ENCODE measurements around the gene ANKRD2. TPM values are rescaled to one million over a fixed set of nuclear protein-coding genes. Genes with fewer than 3 reads are reported as not detected.
A peak's percentile ranks its signal among the peaks of the same experiment; 100 is the strongest.

Gene ANKRD2
- total RNA-seq, 4 donors from 2014 or later: 0.22 to 1.0 TPM; not detected in 2

DNA sequence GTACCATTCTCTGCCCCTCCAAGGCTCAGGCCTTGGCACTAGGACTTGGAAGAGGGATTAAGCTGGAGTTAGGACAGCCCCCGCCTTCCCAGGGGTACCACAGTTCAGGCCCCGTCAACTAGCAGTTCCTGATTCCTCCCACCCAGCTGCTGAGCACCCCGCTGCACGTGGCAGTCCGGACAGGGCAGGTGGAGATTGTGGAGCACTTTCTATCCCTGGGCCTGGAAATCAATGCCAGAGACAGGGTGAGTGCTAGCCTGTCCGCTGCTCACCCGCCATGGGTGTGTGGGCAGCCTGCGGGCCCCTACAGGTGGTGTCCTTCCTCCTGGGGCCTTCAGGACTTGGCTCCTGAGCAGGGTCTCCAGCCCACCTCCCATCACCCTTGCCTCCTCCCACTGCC lies 9.6 kb downstream of the ANKRD2 start:
- no peak for DNase-seq (ENCODE audit: low spot score in 2 of 2)
- H3K27ac ChIP-seq: no peak overlapping the region
- H3K36me3 ChIP-seq: no peaks in the 10 kb centered on the region
- no peak for TF ChIP-seq POLR2A (IDR thresholded peaks at IDR 0.05)
- TF ChIP-seq CTCF (IDR thresholded peaks at IDR 0.05): no peak
- no peak for TF ChIP-seq EP300 (IDR thresholded peaks at IDR 0.05)
- 92 to 93% methylated on average over 8 of the region's 8 CpGs for WGBS, 2 donors
- peaks cover 0 to 17% (median 0%) of the 10 kb centered on the region in 4 donors for H3K4me1 ChIP-seq
- no peaks in the 10 kb centered on the region for H3K9me3 ChIP-seq
- H3K4me3 ChIP-seq: no peak overlapping the region
- H3K27me3 ChIP-seq: no peaks in the 10 kb centered on the region

GRCh38 chr10:97583476-97583875 lies 10.9 kb downstream of the ANKRD2 start:
- Histone ChIP-seq H3K27me3 (no peaks in the 10 kb centered on the region), H3K4me1 (peaks cover 0 to 17% (median 0%) of the 10 kb centered on the region in 4 donors), H3K27ac (no peak overlapping the region), H3K4me3 (no peak overlapping the region), H3K36me3 (no peaks in the 10 kb centered on the region), H3K9me3 (no peaks in the 10 kb centered on the region)
- WGBS, 2 donors: 89 to 92% methylated on average over 12 to 13 of the region's 13 CpGs
- TF ChIP-seq EP300 (IDR thresholded peaks at IDR 0.05) (no peak), POLR2A (IDR thresholded peaks at IDR 0.05) (no peak), CTCF (IDR thresholded peaks at IDR 0.05) (no peak)
- no peak for DNase-seq (ENCODE audit: low spot score in 2 of 2)

GRCh38 chr10:97584060-97584797 lies 11.7 kb downstream of the ANKRD2 start, which contains the start of gene HOGA1:
Gene HOGA1 (plus strand): TSS chr10:97584389. CDS start chr10:97584704, 315 bp downstream.
- DNase-seq (ENCODE audit: low spot score in 2 of 2): peak; percentile 37 to 54
- WGBS, 2 donors: 40 to 51% methylated on average over 5 of the region's 5 CpGs
- H3K9me3 ChIP-seq: no peaks in the 10 kb centered on the region
- H3K4me3 ChIP-seq: peak within 1 kb of the TSS in 1 of 4 donors; percentile 15
- no peaks in the 10 kb centered on the region for H3K27me3 ChIP-seq
- no peaks in the 10 kb centered on the region for H3K36me3 ChIP-seq
- TF ChIP-seq CTCF (IDR thresholded peaks at IDR 0.05) (no peak), POLR2A (IDR thresholded peaks at IDR 0.05) (peak in 1 of 2 donors; percentile 23)
- H3K4me1 ChIP-seq: peaks cover 0 to 17% (median 0%) of the 10 kb centered on the region in 4 donors
- peak within 1 kb of the TSS in 3 of 4 donors; percentile 16 to 69 (median 22) for H3K27ac ChIP-seq

- peaks cover 0 to 17% (median 0%) of the 10 kb centered on the region in 4 donors for H3K4me1 ChIP-seq
- H3K27ac ChIP-seq: peak overlapping the region in 2 of 4 donors; percentile 16 to 69
- 93% methylated on average over 5 of the region's 5 CpGs for WGBS, 2 donors
- H3K27me3 ChIP-seq: no peaks in the 10 kb centered on the region
- no peak for TF ChIP-seq POLR2A (IDR thresholded peaks at IDR 0.05)
- no peak for TF ChIP-seq CTCF (IDR thresholded peaks at IDR 0.05)
- TF ChIP-seq EP300 (IDR thresholded peaks at IDR 0.05): no peak
- no peaks in the 10 kb centered on the region for H3K9me3 ChIP-seq
- H3K36me3 ChIP-seq: no peaks in the 10 kb centered on the region
- H3K4me3 ChIP-seq: peak overlapping the region in 1 of 4 donors; percentile 15
- DNase-seq (ENCODE audit: low spot score in 2 of 2): no peak
Measured at GRCh38 chr10:97584798-97585438, 12.3 kb downstream of the ANKRD2 start.

DNA sequence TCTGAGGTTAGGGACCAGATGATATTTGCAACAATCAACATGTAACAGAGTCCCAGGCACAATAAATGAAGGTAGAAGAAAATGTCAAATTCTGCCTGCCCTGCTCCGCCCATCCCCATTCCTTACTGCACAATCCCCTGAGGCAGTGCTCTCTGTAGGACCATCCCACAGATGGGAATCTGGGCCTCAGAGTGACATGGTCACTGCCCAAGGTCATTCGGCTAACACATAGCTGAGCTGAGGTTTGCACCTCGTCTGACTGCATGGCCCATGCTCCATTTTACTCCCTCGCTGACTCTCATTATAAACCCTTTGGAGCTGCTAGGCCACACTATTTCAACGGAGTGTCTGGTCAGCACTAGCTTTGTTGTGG lies 12.8 kb downstream of the ANKRD2 start:
- 77 to 85% methylated on average over 5 of the region's 5 CpGs for WGBS, 2 donors
- Histone ChIP-seq H3K27me3 (no peaks in the 10 kb centered on the region), H3K4me3 (no peak overlapping the region), H3K4me1 (peaks cover 0 to 17% (median 0%) of the 10 kb centered on the region in 4 donors), H3K36me3 (no peaks in the 10 kb centered on the region), H3K27ac (no peak overlapping the region), H3K9me3 (no peaks in the 10 kb centered on the region)
- TF ChIP-seq CTCF (IDR thresholded peaks at IDR 0.05): no peak
- TF ChIP-seq EP300 (IDR thresholded peaks at IDR 0.05): no peak
- TF ChIP-seq POLR2A (IDR thresholded peaks at IDR 0.05): no peak
- DNase-seq (ENCODE audit: low spot score in 2 of 2): no peak
